ENCODE results near the gene ALAS1.
"Not testable (repeated sequence)": the region's sequence is repeated elsewhere in the genome, so short reads cannot be mapped to it uniquely, and the experiment has no call there.

The ALAS1 gene

GRCh38 chr3:52177701-52178042, 20.3 kb upstream of the ALAS1 start:
- DNase-seq, result no peak

- DNase-seq, result not testable (repeated sequence)
Measured at GRCh38 chr3:52178126-52178525, 19.8 kb upstream of the ALAS1 start.

DNA sequence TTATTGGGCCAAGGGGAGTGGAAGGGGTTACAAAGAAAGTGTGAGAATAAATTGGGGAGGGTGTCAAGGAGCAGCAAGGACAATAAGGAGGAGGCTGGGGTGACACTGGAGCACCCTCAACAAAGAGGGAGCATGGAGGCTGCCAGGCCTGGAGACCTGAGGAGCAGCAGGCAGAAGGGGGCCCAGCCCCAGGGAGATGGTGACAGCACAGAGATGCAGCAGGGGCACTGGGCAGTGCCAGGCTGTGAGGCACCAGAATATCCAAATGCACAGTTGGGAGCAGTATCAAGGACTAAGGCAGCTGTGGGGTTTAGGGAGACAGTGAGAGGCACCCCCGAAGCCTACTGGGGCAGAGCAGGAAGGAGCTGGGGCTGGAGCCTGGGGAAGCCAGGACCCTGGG, 19.4 kb upstream of the ALAS1 start:
- no peak for DNase-seq

GRCh38 chr3:52181543-52181942, 16.4 kb upstream of the ALAS1 start:
- no peak for DNase-seq

GRCh38 chr3:52182196-52182595, 15.8 kb upstream of the ALAS1 start:
- DNase-seq, result no peak

DNA sequence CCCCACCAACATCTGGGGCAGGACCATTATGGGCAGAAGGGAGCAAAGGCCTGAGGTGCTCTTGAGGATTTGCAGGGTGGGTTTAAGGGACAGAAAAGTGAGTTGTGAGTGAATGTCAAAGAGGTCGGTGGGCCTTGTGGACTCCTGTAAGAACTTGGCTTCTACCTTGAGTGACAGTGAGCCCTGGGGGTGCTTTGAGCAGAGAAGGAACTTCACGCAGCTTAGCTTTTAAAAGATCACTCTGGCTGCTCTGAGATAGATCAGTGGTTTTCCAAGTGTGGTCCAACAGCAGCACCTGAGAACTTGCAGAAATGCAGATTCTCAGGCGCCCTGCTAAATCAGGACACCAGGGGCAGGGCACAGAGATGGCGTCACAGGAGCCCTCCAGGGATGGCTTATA, 15.3 kb upstream of the ALAS1 start:
- no peak for DNase-seq

DNA sequence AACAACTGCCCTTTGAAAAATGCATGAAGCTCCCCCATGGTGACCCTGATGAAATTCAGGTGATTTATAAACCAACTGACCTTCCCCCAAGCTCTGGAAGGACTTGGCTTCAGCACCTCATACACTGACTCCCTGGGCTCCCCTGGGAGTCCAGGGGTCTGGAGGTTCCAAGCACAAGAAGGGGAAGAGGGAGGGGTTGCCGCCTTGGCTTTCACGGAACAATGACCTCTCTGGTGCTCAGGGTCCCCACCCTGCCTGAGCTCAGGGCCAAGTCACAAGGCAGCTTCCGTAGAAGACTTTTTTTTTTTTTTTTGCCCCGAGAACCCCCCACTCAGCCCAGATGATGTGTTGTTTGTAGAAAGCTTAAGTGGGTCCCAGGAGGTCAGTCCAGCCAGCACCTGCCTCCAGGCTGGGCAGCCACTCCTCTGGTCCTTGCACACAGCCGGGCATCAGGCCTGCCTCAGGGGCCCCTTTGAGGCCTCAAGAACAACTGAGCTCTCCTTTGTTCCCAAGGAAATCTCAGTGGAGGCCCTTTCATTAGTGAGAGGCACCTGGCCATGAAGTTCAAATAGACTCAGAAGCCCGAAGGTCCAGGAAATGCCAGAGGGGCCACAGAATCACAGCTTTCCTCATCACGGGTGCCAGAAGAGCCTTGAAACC, 14.0 kb upstream of the ALAS1 start:
- DNase-seq, result no peak

- no peak for DNase-seq
Measured at GRCh38 chr3:52184690-52185089, 13.3 kb upstream of the ALAS1 start.

DNA sequence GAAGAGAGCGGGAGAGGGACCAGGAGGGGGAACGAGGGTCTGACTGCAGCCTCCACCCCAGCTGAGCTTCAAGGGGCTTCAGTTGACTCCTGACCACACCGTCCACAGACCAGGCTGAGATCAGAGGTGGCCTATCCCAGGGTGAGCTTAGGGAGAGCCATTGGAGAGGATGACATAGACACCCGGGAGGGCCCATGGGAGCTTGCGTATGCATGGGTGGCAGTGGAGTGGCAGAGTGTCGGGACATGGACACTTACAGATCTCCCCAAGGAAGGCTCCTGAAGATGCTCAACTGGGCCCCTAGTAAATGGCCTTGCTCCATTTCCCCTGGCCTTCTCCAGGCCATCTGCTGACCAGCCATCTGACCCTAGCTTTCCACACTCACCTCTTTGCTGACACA, 12.6 kb upstream of the ALAS1 start:
- DNase-seq, result no peak

- DNase-seq, result no peak
Measured at GRCh38 chr3:52185837-52186236, 12.1 kb upstream of the ALAS1 start.

DNA sequence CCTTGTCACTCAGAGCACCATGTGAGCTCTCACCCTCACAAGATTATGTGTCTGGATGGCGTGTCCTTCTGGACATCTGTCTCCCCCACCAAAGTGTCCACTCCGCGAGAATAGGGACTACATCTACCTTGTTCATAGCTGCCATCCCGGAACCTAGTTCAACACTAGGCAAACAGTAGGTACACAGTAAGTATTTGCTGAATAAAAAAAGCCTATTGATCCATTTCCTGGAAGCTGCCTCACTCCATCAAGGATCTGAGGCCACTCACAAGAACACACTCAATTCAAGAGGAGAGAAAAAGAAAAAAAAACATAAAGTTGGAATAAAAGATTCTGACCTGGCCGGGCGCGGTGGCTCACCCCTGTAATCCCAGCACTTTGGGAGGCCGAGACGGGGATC, 11.2 kb upstream of the ALAS1 start:
- DNase-seq, result no peak

DNA sequence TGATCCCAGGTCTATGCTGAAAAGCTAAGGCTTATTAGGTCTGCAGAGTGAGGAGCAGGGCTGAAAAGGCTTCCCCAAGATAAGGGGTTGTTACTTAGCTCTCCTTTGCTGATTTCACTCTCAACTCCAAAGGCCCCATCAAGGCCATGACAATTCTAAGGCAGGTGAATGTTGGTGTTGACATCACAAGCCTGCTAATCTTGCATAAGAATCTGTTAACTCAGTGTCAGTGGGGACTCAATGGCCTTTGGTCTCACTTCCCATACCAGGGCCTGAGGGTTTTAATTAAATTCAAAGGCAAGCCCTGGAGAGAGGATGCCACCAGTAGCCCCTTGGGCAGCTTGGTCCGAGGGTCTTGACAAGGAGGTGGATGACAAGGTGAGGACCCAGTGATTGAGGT, 9.4 kb upstream of the ALAS1 start:
- DNase-seq, result no peak

- DNase-seq, result no peak
Measured at GRCh38 chr3:52190294-52191074, 7.5 kb upstream of the ALAS1 start.

DNA sequence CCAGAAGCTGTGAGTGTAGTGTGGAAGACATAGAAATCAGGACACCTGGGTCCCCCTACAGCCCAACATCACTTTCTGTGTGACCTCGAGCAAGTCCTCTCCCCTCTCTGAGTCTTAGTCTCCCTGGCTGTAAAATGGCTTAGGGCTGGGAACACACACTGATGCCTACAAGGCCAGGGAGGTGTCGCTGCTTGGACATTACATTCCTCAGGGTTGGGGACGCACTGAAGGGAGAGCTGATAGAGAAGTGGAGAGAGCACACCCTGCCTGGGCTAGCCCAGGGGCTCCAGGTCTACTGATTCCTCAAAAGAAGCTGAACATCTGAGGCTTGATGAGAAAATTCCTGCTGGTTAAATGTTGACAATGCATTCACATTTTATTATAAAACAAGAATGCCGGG, 6.3 kb upstream of the ALAS1 start:
- DNase-seq, result no peak

GRCh38 chr3:52193065-52193464, 4.9 kb upstream of the ALAS1 start:
- no peak for DNase-seq

- DNase-seq, result no peak
Measured at GRCh38 chr3:52194485-52195290, 3.3 kb upstream of the ALAS1 start.

GRCh38 chr3:52195291-52195597, 2.7 kb upstream of the ALAS1 start:
- DNase-seq, result no peak

- DNase-seq, result no peak
Measured at GRCh38 chr3:52195823-52196331, 2.1 kb upstream of the ALAS1 start.

DNA sequence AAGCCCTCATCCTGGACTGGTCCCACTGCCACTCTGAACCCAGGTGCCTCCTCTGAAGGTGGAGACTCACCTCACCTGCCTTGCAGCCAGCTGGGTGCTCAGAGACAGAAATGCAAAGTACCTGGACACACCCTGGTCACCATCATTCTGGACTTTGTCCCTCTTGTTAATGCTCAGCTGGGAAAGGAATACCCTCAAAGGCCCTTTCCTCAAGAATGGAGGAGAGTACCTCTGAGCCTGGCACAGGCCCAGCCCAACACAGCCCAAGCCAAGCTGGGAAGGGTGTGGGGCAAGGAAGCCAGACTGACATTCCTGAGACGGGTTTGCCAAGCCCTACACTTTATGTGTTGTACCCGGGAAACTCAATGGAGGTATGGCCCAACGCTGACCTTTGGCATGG, 983 bp upstream of the ALAS1 start:
- DNase-seq, result no peak

- DNase-seq, result no peak
Measured at GRCh38 chr3:52197499-52197841, 490 bp upstream of the ALAS1 start.

DNA sequence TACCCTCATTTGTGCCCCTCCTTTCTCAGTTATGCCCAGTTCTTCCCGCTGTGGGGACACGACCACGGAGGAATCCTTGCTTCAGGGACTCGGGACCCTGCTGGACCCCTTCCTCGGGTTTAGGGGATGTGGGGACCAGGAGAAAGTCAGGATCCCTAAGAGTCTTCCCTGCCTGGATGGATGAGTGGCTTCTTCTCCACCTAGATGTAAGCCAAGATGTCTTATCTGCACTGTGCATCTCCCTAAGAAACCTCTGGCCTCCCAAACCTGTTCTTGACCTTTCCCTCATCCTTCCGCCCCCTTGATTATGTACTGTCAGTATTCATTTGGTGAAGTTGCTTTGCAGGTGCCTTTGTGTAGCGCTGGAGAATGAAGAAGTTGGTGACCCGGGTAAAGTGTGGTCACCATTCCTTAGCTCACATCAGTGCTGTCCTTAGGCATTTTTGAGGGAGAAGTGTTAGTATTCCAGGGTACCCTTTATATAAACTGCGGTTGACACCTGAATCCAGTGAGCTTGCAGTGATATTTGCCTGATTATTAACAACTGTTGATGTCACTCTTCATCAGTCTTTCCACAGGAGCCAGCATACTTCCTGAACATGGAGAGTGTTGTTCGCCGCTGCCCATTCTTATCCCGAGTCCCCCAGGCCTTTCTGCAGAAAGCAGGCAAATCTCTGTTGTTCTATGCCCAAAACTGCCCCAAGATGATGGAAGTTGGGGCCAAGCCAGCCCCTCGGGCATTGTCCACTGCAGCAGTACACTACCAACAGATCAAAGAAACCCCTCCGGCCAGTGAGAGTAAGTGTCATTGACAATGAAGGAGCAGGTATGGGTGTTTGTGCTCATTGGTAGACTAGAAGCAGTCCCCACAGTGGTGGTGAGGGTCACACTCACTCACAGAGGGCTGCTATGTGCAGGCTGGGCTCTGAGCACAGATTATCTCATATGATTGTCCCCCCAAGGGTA, 966 bp downstream of the ALAS1 start:
- DNase-seq, result no peak

GRCh38 chr3:52200981-52201679, 3.2 kb downstream of the ALAS1 start:
- DNase-seq, result no peak

Measured in effector CD8-positive, alpha-beta T cell (primary cell).